Ramos (cell line): ENCODE measurements around the gene MPRIP.
"Not testable (repeated sequence)": the region's sequence is repeated elsewhere in the genome, so short reads cannot be mapped to it uniquely, and the experiment has no call there.

Experiments
- in situ Hi-C: fragments of 300-500 bp; cut with MboI; formaldehyde crosslinking; loops from one replicate; pipeline ENCODE4 v1.14.3; 2022; ENCODE audit warnings: low sequenced_read_pairs; ENCODE audit not compliant: unreplicated experiment

The MPRIP gene

DNA sequence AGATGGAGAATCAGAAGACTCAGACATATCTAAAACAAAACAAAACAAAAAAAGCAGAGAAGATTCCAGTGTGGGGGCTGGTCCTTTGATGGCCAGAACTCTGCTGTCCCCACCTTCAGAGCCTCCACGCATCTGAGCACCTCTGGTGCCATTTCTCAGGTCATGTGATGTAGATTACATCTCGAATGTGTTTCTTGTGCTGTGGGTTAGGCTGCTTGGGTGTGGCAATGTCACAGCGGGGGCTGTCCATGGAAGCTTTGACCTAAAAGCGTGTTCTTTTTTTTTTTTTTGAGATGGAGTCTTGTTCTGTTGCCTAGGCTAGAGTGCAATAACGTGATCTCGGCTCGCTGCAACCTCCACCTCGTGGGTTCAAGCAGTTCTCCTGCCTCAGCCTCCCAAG lies 112.7 kb downstream of the MPRIP start:
- in situ Hi-C loops, result no loop called here

- in situ Hi-C loops, result no loop called here
These were observed 113.3 kb downstream of the MPRIP start for GRCh38 chr17:17155568-17155967.

DNA sequence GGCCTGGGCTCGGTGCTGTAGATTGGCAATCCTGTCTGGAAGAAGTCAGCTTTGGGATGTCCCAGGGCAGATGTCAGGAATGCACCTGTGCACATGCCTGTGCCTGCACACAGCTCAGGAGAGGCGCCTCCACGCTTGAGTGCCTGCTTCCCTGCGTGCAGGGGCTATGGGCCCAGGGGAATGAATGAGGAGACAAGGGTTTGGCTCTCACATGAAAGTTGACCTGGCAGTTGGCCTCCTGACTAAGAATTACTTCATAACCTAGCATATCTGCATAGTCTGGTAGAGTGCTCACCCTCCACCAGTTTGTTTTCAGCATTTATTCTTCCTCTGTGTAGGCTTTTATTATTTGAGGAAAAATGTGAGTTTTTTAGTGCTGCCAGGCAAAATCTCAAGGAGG lies 113.8 kb downstream of the MPRIP start:
- in situ Hi-C loops, result no loop called here

- in situ Hi-C loops, result no loop called here
These were observed 114.3 kb downstream of the MPRIP start for GRCh38 chr17:17156511-17156910.

- in situ Hi-C loops, result no loop called here
These were observed 114.8 kb downstream of the MPRIP start for GRCh38 chr17:17157041-17157440.

- in situ Hi-C loops, result not testable (repeated sequence)
These were observed 116.2 kb downstream of the MPRIP start for GRCh38 chr17:17158506-17158905.

DNA sequence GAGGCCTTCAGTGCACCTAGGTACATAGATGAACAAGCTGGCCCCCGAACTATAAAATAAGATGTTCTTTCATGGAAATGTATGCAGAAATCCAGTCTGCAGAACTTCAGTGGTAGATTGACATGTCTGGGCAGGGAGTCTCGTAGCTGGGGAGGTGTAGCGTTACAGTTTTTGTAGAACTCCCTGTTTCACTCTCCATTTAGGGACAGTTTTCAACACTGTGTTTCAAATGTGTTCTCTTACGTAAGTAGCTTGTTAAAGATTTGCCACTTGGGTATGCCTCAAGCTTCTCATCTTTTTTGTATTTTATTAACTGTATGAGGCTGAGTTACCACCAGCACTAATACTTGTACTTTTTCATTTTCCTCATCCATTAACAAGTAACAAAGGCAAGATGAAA lies 117.3 kb downstream of the MPRIP start:
- in situ Hi-C loops, result no loop called here

DNA sequence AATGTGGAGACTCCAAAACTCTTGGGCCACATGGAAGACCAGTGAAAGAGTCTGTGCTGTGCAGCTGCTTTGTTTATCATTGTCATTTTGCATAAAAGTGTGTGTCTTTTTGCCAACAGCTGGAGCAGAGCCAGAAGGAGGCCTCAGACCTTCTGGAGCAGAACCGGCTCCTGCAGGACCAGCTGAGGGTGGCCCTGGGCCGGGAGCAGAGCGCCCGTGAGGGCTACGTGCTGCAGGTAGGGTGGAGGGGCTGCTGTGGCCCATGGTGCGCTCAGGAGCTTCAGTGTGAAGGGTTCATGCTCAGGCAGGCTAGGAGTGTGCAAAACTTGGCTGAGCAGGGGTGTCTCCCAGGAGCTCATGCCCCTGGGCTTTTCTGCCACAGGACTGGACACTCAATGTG lies 118.9 kb downstream of the MPRIP start:
- in situ Hi-C loops, result no loop called here

- in situ Hi-C loops, result no loop called here
These were observed 119.5 kb downstream of the MPRIP start for GRCh38 chr17:17161759-17162158.

DNA sequence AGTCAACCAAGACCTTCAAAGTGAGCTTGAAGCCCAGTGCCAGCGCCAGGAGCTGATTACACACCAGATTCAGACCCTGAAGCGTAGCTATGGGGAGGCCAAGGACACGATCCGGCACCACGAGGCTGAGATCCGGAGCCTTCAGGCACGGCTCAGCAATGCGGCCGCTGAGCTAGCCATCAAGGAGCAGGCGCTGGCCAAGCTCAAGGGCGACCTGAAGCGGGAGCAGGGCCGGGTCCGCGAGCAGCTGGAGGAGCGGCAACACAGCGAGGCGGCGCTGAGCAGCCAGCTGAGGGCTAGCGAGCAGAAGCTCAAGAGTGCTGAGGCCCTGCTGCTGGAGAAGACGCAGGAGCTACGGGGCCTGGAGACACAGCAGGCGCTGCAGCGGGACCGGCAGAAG lies 121.9 kb downstream of the MPRIP start:
- in situ Hi-C loops, result no loop called here

- in situ Hi-C loops, result no loop called here
These were observed 122.4 kb downstream of the MPRIP start for GRCh38 chr17:17164676-17165075.

DNA sequence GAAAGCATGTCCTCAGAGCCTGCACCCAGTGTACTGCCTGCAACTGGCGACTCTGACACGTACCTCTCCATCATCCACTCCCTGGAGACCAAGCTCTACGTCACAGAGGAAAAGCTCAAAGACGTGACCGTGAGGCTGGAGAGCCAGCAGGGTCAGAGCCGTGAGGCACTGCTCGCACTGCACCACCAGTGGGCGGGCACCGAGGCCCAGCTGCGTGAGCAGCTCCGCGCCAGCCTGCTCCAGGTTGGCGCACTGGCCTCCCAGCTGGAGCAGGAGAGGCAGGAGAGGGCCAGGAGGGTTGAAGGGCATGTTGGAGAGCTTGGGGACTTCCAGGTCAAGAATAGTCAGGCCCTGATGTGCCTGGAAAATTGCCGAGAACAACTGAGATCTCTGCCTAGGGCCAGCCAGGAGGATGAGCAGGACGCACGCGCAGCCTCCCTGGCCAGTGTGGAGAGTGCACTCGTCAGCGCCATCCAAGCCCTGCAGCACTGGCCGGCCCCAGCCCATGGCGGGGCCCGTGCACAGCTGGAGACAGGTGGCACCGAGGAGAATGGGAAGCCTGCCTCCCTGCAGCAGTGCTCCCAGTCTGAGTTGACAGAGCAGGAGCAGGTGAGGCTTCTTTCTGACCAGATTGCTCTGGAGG lies 123.5 kb downstream of the MPRIP start:
- in situ Hi-C loops, result no loop called here

- in situ Hi-C loops, result no loop called here
These were observed 124.2 kb downstream of the MPRIP start for GRCh38 chr17:17166446-17166845.

DNA sequence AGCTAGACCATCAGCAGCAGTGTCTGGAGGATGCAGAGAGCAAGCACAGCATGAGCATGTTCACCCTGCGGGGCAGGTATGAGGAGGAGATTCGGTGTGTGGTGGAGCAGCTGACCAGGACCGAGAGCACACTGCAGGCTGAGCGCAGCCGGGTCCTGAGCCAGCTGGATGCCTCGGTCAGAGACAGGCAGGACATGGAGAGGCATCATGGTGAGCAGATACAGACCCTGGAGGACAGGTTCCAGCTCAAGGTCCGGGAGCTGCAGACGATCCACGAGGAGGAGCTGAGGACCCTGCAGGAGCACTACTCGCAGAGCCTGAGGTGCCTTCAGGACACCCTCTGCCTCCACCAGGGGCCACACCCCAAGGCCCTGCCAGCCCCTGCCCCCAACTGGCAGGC lies 125.1 kb downstream of the MPRIP start:
- in situ Hi-C loops, result no loop called here

DNA sequence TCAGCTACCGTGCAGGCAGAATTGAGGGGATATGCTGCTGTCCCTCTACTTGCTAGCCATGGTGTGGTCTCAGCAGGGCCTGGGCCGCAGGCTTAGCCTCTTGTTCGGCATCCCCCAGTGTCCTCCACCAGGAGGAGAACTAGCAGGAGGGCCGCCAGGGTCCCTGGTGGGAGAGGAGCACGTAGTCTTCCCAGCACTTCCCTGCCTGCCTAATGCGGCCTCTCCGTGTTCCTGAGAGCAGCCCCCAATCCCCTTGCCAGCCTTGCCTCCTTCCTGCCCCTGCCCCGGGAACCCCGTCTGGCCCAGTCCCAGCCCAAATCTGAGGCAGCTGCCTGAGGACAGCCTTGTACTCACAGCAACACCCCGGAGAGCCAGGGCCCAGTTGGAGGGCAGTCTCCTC lies 125.7 kb downstream of the MPRIP start:
- in situ Hi-C loops, result no loop called here

- in situ Hi-C loops, result no loop called here
These were observed 126.1 kb downstream of the MPRIP start for GRCh38 chr17:17168401-17168800.

DNA sequence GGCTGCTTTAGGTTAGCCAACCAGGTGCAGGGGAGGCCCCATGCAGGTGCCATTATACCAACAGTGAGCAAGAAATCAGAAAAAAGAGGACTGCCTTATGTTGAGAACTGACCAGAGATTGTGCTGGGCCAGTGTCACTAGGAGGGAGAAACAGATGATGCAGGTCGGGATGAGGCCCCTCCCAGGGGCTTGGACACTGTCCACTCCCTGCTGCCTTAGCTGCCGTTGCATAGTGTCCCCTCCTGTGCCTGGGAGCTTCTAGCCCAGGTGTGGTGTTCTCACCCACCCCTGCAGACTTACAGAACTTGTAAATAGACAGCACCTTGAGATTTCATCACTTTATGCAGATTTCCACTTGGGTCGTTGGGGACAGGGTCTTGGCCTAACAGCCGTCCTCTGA lies 127.1 kb downstream of the MPRIP start:
- in situ Hi-C loops, result no loop called here

DNA sequence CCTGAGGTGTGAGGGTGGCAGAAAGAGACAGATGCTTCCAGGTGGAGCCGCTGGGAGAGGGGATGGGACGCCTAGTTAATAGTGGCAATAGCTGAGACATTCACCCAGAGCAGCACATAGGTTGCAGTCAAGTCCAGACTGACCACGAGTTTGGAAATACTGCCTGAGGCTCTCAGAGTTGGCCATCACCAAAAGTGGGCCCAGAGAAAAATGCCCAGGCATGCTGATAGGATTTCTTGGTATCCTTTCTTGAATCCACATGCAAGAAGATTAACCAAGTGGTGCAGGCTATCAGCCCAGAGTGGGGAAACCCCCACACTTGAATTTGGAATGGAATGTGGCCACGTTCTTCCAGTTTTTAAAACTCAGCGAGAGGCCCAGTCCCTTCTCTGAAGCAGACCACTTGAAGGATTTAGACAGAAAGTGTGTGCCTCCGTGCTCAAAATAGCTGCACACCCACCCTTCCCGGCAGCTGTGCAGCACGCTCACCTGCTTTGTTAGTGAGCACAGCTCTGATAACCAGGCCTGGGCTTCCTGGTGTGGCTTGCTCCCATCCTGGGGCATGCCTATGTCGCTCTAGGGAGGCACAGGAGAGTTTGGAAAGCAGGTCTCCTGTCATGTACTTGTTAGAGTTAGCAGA lies 128.2 kb downstream of the MPRIP start:
- in situ Hi-C loops, result loop anchor here (5.0 kb wide), 1 partner anchor 52 kb away; no protein-coding TSS in a partner anchor

- in situ Hi-C loops, result loop anchor here (5.0 kb wide), 1 partner anchor 51 kb away; no protein-coding TSS in a partner anchor
These were observed 128.9 kb downstream of the MPRIP start for GRCh38 chr17:17171186-17171585.

DNA sequence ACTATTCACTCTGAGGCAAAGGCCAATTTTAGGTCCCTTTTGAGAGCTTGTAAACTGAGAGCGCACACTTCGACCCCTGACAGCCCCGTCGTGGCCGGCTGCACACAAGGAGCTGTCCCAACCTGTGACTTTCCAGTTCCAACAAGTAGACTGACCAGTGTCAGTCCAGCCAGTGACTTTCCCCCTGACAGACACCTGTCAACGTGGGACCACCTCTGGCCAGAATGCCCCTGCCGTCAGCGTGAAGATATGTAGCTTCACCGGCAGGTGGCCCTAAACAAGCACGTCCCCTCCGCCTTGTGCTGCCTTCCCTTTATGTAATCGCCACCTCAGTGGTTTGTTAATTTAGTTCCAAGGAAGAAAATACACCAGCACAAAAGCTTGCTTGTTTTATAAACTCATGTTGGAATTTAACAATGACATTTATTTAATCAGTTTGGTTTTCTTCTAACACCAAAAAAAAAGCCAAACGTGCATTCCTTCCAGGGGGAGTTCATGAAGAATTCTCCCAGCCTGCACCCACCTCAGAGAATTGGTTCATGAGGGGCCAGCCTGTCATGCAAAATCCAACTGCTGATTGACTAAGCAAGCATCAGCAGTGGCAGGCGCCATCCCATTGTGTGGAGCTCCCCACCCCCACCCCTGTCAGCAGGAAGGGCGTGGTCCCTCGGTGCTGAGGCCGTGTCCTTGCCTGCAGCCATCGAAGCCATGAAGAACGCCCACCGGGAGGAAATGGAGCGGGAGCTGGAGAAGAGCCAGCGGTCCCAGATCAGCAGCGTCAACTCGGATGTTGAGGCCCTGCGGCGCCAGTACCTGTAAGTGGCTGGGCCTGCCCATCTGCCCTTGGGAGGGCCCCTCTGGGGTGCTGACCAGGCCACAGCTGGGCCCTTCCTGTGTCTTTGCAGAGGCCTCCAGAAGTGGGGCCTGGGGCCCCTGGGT lies 130.0 kb downstream of the MPRIP start:
- in situ Hi-C loops, result loop anchor here (5.0 kb wide), 1 partner anchor 50 kb away; no protein-coding TSS in a partner anchor

- in situ Hi-C loops, result loop anchor here (5.0 kb wide), 1 partner anchor 49 kb away; no protein-coding TSS in a partner anchor
These were observed 130.7 kb downstream of the MPRIP start for GRCh38 chr17:17172990-17173389.
